H9 (cell line): ENCODE results near the gene TMEM86A. TPM values are rescaled to one million over a fixed set of nuclear protein-coding genes. Genes with fewer than 3 reads are reported as not detected.

Experiments used
- DNase-seq: peaks from one replicate; pipeline ENCODE4 v3.0.0-alpha.2; 2017
- H2AFZ ChIP-seq: one replicate; pipeline ENCODE4 v1.6.1; 2013; ENCODE audit warnings: mild to moderate bottlenecking, low read length, control low read depth, moderate library complexity
- H2AK5ac ChIP-seq: 2 replicates; pipeline ENCODE4 v1.6.1; 2013; ENCODE audit warnings: low read length, control low read depth, mixed read lengths; ENCODE audit not compliant: insufficient read length
- H2BK120ac ChIP-seq: one replicate; pipeline ENCODE4 v1.6.1; 2013; ENCODE audit warnings: low read depth, mild to moderate bottlenecking, low read length, control low read depth, inconsistent platforms; ENCODE audit not compliant: poor library complexity, severe bottlenecking
- H2BK12ac ChIP-seq: 2 replicates; pipeline ENCODE4 v1.6.1; 2013; ENCODE audit warnings: low read length, control low read depth, mixed read lengths, low read depth; ENCODE audit not compliant: insufficient read length
- H2BK15ac ChIP-seq: 2 replicates; pipeline ENCODE4 v1.6.1; 2013; ENCODE audit warnings: low read depth, low read length, control low read depth
- H2BK20ac ChIP-seq: one replicate; pipeline ENCODE4 v1.6.1; 2013; ENCODE audit warnings: low read depth, mild to moderate bottlenecking, low read length, control low read depth, inconsistent platforms; ENCODE audit not compliant: poor library complexity, severe bottlenecking
- H2BK5ac ChIP-seq: 2 replicates; pipeline ENCODE4 v1.6.1; 2013; ENCODE audit warnings: low read length, control low read depth, mixed read lengths; ENCODE audit not compliant: insufficient read length
- H3K14ac ChIP-seq: 2 replicates; pipeline ENCODE4 v1.6.1; 2013; ENCODE audit warnings: low read length, control low read depth; ENCODE audit not compliant: insufficient read depth
- H3K18ac ChIP-seq: 2 replicates; pipeline ENCODE4 v1.6.1; 2013; ENCODE audit warnings: low read depth, mild to moderate bottlenecking, mixed read lengths, low read length, control low read depth; ENCODE audit not compliant: insufficient read length
- H3K23ac ChIP-seq: 2 replicates; pipeline ENCODE4 v1.6.1; 2013; ENCODE audit warnings: low read length, control low read depth, mixed read lengths, low read depth; ENCODE audit not compliant: insufficient read length
- H3K23me2 ChIP-seq: 2 replicates; pipeline ENCODE4 v1.6.1; 2013; ENCODE audit warnings: low read depth, mild to moderate bottlenecking, mixed read lengths, low read length, control low read depth; ENCODE audit not compliant: insufficient read length, poor library complexity, severe bottlenecking
- H3K27ac ChIP-seq: 2 replicates; pipeline ENCODE4 v1.5.1; 2013; ENCODE audit warnings: low read length, control low read depth, mixed read lengths, low read depth; ENCODE audit not compliant: insufficient read length
- H3K27me3 ChIP-seq: 2 replicates; pipeline ENCODE4 v1.6.1; 2013; ENCODE audit warnings: low read length, control low read depth, inconsistent platforms; ENCODE audit not compliant: insufficient read depth
- H3K4ac ChIP-seq: 2 replicates; pipeline ENCODE4 v1.6.1; 2013; ENCODE audit warnings: low read depth, mild to moderate bottlenecking, control low read depth, inconsistent platforms, low read length, moderate library complexity
- H3K4me1 ChIP-seq: 2 replicates; pipeline ENCODE4 v1.6.1; 2013; ENCODE audit warnings: low read length, control low read depth, inconsistent platforms; ENCODE audit not compliant: insufficient read depth
- H3K4me2 ChIP-seq: 2 replicates; pipeline ENCODE4 v1.6.1; 2013; ENCODE audit warnings: low read length, control low read depth, mixed read lengths; ENCODE audit not compliant: insufficient read length, insufficient read depth
- H3K56ac ChIP-seq: 2 replicates; pipeline ENCODE4 v1.6.1; 2013; ENCODE audit warnings: low read depth, mild to moderate bottlenecking, mixed read lengths, low read length, control low read depth; ENCODE audit not compliant: insufficient read length
- H3K79me1 ChIP-seq: 2 replicates; pipeline ENCODE4 v1.6.1; 2013; ENCODE audit warnings: low read depth, mild to moderate bottlenecking, moderate library complexity, low read length, control low read depth, inconsistent platforms; ENCODE audit not compliant: insufficient read depth, poor library complexity, severe bottlenecking
- H3K79me2 ChIP-seq: 2 replicates; pipeline ENCODE4 v1.6.1; 2013; ENCODE audit warnings: low read length, control low read depth, inconsistent platforms; ENCODE audit not compliant: insufficient read depth
- H3K9ac ChIP-seq: 2 replicates; pipeline ENCODE4 v1.6.1; 2013; ENCODE audit warnings: low read length, control low read depth, mixed read lengths; ENCODE audit not compliant: insufficient read length; ENCODE audit errors: extremely low read depth
- H3K9me3 ChIP-seq: one replicate; pipeline ENCODE4 v1.6.1; 2013; ENCODE audit warnings: low read depth, low read length, inconsistent platforms; ENCODE audit not compliant: control insufficient read depth
- H3T11ph ChIP-seq: one replicate; pipeline ENCODE4 v1.6.1; 2013; ENCODE audit warnings: mild to moderate bottlenecking, low read length, control low read depth, inconsistent platforms
- H4K20me1 ChIP-seq: one replicate; pipeline ENCODE4 v1.6.1; 2013; ENCODE audit not compliant: control insufficient read depth, insufficient read length, insufficient read depth
- H4K5ac ChIP-seq: 2 replicates; pipeline ENCODE4 v1.6.1; 2013; ENCODE audit warnings: low read depth, mild to moderate bottlenecking, mixed read lengths, low read length, control low read depth; ENCODE audit not compliant: insufficient read length
- H4K8ac ChIP-seq: replicated peaks from 2 replicates; pipeline ENCODE4 v1.6.1; 2013; ENCODE audit warnings: low read length, control low read depth, mixed read lengths, low read depth; ENCODE audit not compliant: insufficient read length
- H4K91ac ChIP-seq: 2 replicates; pipeline ENCODE4 v1.6.1; 2013; ENCODE audit warnings: low read depth, mild to moderate bottlenecking, moderate library complexity, mixed read lengths, low read length, control low read depth; ENCODE audit not compliant: insufficient read length
- H3K27ac Mint-ChIP-seq, 3 experiments: 2 replicates in 2 of 3; 3 replicates in 1 of 3; pipeline ENCODE4 v1.8.0; 2020 to 2021; ENCODE audit warnings: mixed read lengths in 3 of 3, mild to moderate bottlenecking in 1 of 3, moderate library complexity in 1 of 3
- H3K27me3 Mint-ChIP-seq: 2 replicates; pipeline ENCODE4 v1.8.0; 2021; ENCODE audit warnings: low read depth, mild to moderate bottlenecking, moderate library complexity, mixed read lengths
- H3K36me3 Mint-ChIP-seq, 3 experiments: 2 replicates in 2 of 3; 3 replicates in 1 of 3; pipeline ENCODE4 v1.8.0; 2020 to 2021; ENCODE audit warnings: low read depth in 3 of 3, mixed read lengths in 3 of 3; ENCODE audit not compliant: insufficient read depth in 1 of 3
- H3K4me1 Mint-ChIP-seq, 2 experiments: 2 replicates each; pipeline ENCODE4 v1.8.0; 2020; ENCODE audit warnings: mixed read lengths in 2 of 2
- H3K4me3 Mint-ChIP-seq, 2 experiments: 2 replicates in 1 of 2; 3 replicates in 1 of 2; pipeline ENCODE4 v1.8.0; 2020 to 2021; ENCODE audit warnings: mild to moderate bottlenecking in 2 of 2, mixed read lengths in 2 of 2, moderate library complexity in 1 of 2
- H3K9me3 Mint-ChIP-seq, 2 experiments: 2 replicates in 1 of 2; 3 replicates in 1 of 2; pipeline ENCODE4 v1.8.0; 2020; ENCODE audit warnings: mild to moderate bottlenecking in 2 of 2, mixed read lengths in 2 of 2, moderate library complexity in 1 of 2
- CTCF ChIP-seq: fragments of 200-600 bp; sonication (generic); conservative IDR thresholded peaks from 3 replicates; pipeline ENCODE4 v1.8.0; 2021; ENCODE audit warnings: antibody characterized with exemption, mild to moderate bottlenecking
- WGBS: extraction: QIAGEN DNeasy Blood & Tissue Kit; methylation state at CpG from one replicate; pipeline ENCODE4 v1.1.7; 2013; ENCODE audit warnings: missing lambda C conversion rate, low lambda C conversion rate, mixed read lengths; ENCODE audit not compliant: insufficient read length; ENCODE audit errors: extremely low coverage; 5-methylcytosine and 5-hydroxymethylcytosine counted together
- total RNA-seq: library from RNA; stranded (reverse); gene quantifications from 2 replicates; pipeline ENCODE4 v1.2.1, GENCODE V29; 2021

TMEM86A gene
- total RNA-seq, 1 experiment from 2014 or later, result 2.3 TPM

- Histone ChIP-seq H4K20me1 (no peaks in the 10 kb centered on the region), H3K56ac (no peak overlapping the region), H3K9ac (no peak overlapping the region), H2BK20ac (no peak overlapping the region), H2BK120ac (no peak overlapping the region), H3K14ac (no peak overlapping the region), H3K27ac (no peak overlapping the region), H4K5ac (no peak overlapping the region), H3K27me3 (no peaks in the 10 kb centered on the region; the same call in 1 of the 2 replicates), H4K91ac (no peak overlapping the region), H2BK12ac (no peak overlapping the region), H3K23ac (no peak overlapping the region), H2AFZ (no peak overlapping the region), H2BK5ac (no peak overlapping the region), H2AK5ac (no peak overlapping the region), H4K8ac (no peak overlapping the region), H3K4me1 (no peaks in the 10 kb centered on the region; the same call in 1 of the 2 replicates), H3K18ac (no peak overlapping the region), H2BK15ac (no peak overlapping the region), H3K9me3 (no peaks in the 10 kb centered on the region), H3T11ph (no peak overlapping the region), H3K4me2 (peak overlapping the region; percentile 44), H3K23me2 (peaks cover 2% of the 10 kb centered on the region), H3K79me1 (no peaks in the 10 kb centered on the region), H3K79me2 (no peaks in the 10 kb centered on the region), H3K4ac (no peak overlapping the region)
- whole genome bisulfite sequencing, result no CpG with 5 or more reads among the region's 9 CpGs
- H3K36me3 Mint-ChIP-seq, result no peaks in the 10 kb centered on the region
- no peak overlapping the region for H3K27ac Mint-ChIP-seq
- no peak for DNase-seq
- no peaks in the 10 kb centered on the region for H3K9me3 Mint-ChIP-seq
- H3K27me3 Mint-ChIP-seq, result peaks cover 46% of the 10 kb centered on the region
- H3K4me3 Mint-ChIP-seq, result peak overlapping the region; percentile 65 to 82
- H3K4me1 Mint-ChIP-seq, result peaks cover 13 to 16% of the 10 kb centered on the region in 2 experiments
- no peak for TF ChIP-seq CTCF
Observed at GRCh38 chr11:18699269-18699596, 654 bp downstream of the TMEM86A start.
